Brain microvascular endothelial cell (primary cell): ENCODE results near the gene SEMA5A.

ENCODE experiments used
- DNase-seq: peaks from one replicate; pipeline ENCODE4 v3.0.0-alpha.2; 2020
- H3K27ac ChIP-seq: fragments of 250-450 bp; sonication (Bioruptor Pico); 2 replicates; pipeline ENCODE4 v1.5.1; 2020; ENCODE audit warnings: mild to moderate bottlenecking, moderate library complexity
- H3K27me3 ChIP-seq: fragments of 250-450 bp; sonication (Bioruptor Pico); replicated peaks from 2 replicates; pipeline ENCODE4 v1.5.1; 2020; ENCODE audit warnings: mild to moderate bottlenecking
- H3K36me3 ChIP-seq: fragments of 250-450 bp; sonication (Bioruptor Pico); replicated peaks from 2 replicates; pipeline ENCODE4 v1.5.1; 2020; ENCODE audit warnings: mild to moderate bottlenecking
- H3K4me3 ChIP-seq: 2 replicates; pipeline ENCODE4 v1.5.1; 2011; ENCODE audit warnings: low read depth, mild to moderate bottlenecking, control low read depth, low read length, moderate library complexity
- CTCF ChIP-seq: IDR thresholded peaks from 2 replicates; pipeline ENCODE4 v1.5.1; 2011; ENCODE audit warnings: low read depth, mild to moderate bottlenecking, moderate library complexity, low read length, control low read depth, inconsistent platforms; ENCODE audit errors: missing control alignments
- in situ Hi-C: cut with HindIII; loops from 2 replicates; pipeline ENCODE4 v1.10.0; 2017; ENCODE audit warnings: low sequenced_read_pairs, low pct_ligation_motif_present

The SEMA5A gene

DNA sequence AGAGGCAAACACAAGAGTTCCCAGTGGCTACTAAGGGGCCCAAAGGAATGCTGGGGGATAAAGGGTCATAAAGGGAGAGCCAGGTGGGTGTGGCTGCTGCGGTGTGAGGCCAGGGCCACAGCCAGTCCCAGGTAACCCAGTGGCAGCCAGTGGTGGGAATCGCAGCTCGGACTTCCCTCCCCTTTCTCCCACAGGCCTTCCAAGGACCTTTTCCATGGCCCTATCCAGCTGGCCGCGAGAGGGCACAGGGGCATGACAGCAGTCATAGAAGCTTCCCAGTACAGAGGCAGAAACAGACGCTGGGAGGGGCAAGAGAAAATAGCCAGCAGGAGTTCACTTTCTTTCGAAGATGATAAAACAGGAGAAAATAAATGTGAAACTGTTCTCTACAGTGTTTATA is 257.6 kb downstream of the SEMA5A start:
- DNase-seq, result no peak
- peak; percentile 31 for TF ChIP-seq CTCF
- H3K36me3 ChIP-seq, result no peaks in the 10 kb centered on the region
- no peak overlapping the region for H3K4me3 ChIP-seq
- no peaks in the 10 kb centered on the region for H3K27me3 ChIP-seq
- H3K27ac ChIP-seq, result no peak overlapping the region
- in situ Hi-C loops, result no loop called here

- Histone ChIP-seq H3K27me3 (no peaks in the 10 kb centered on the region), H3K36me3 (no peaks in the 10 kb centered on the region), H3K27ac (peak overlapping the region; percentile 4), H3K4me3 (no peak overlapping the region)
- DNase-seq, result peak; percentile 33
- no peak for TF ChIP-seq CTCF
- in situ Hi-C loops, result no loop called here
These were observed 261.0 kb downstream of the SEMA5A start for GRCh38 chr5:9284781-9285307.

- Histone ChIP-seq H3K36me3 (no peaks in the 10 kb centered on the region), H3K27me3 (no peaks in the 10 kb centered on the region), H3K4me3 (no peak overlapping the region), H3K27ac (no peak overlapping the region)
- DNase-seq, result no peak
- TF ChIP-seq CTCF, result no peak
- in situ Hi-C loops, result no loop called here
These were observed 261.6 kb downstream of the SEMA5A start for GRCh38 chr5:9284272-9284671.

DNA sequence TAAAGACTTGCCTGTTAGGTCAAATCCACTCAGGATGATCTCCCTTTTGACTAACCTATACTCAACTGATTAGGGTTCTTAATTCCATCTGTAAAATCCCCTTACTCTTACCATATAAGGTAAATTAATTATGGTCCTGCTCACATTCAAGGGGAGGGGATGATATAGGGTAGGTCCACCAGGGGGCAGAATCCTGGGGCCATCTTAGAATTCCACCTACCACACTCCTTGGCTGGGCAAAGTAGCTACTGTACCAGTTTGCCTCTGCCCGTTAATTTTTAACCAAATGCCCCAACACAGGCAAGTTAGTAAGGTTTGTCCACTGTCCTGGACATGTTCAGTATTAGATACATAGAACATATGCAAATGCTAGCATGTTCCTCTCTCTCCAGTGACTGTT is 262.4 kb downstream of the SEMA5A start:
- in situ Hi-C loops, result no loop called here
- H3K27ac ChIP-seq, result no peak overlapping the region
- H3K4me3 ChIP-seq, result no peak overlapping the region
- H3K36me3 ChIP-seq, result no peaks in the 10 kb centered on the region
- no peaks in the 10 kb centered on the region for H3K27me3 ChIP-seq
- TF ChIP-seq CTCF, result peak; percentile 17
- DNase-seq, result no peak

- H3K27ac ChIP-seq, result no peak overlapping the region
- DNase-seq, result no peak
- no peak for TF ChIP-seq CTCF
- no peaks in the 10 kb centered on the region for H3K36me3 ChIP-seq
- in situ Hi-C loops, result no loop called here
- H3K4me3 ChIP-seq, result no peak overlapping the region
- no peaks in the 10 kb centered on the region for H3K27me3 ChIP-seq
These were observed 262.9 kb downstream of the SEMA5A start for GRCh38 chr5:9283021-9283420.

- no peak for DNase-seq
- in situ Hi-C loops, result no loop called here
These were observed 263.7 kb downstream of the SEMA5A start for GRCh38 chr5:9282211-9282610.

More at GRCh38 chr5:9282211-9282610, 263.7 kb downstream of the SEMA5A start:
- Histone ChIP-seq H3K27ac (no peak overlapping the region), H3K36me3 (no peaks in the 10 kb centered on the region), H3K27me3 (no peaks in the 10 kb centered on the region), H3K4me3 (no peak overlapping the region)
- no peak for TF ChIP-seq CTCF
